A549 (cell line): Measurements from ENCODE around the gene NIN. TPM values are rescaled to one million over a fixed set of nuclear protein-coding genes. Genes with fewer than 3 reads are reported as not detected.

ENCODE experiments used
- ATAC-seq, 2 experiments: fragments of 200-7000 bp in 1 of 2; fragments of >200 bp in 1 of 2; cut with Nextera tagmentation in 1 of 2; cut with Tn5 transposase in 1 of 2; 3 replicates each; pipeline versions ENCODE4 v1.8.0 to v1.9.1; 2018 to 2020; ENCODE audit warnings: mild to moderate bottlenecking in 1 of 2, moderate library complexity in 1 of 2
- CTCF ChIA-PET: fragments of 300-600 bp; sonication (Branson Sonifier 250); formaldehyde crosslinking; extraction: SDS; loops from one replicate; lab custom pipeline; 2021; ENCODE audit warnings: antibody characterized with exemption, inconsistent platforms; lab: Yijun Ruan, JAX
- POLR2A ChIA-PET: fragments of 350-600 bp; formaldehyde crosslinking; extraction: SDS; loops from one replicate; lab custom pipeline; 2021; ENCODE audit warnings: antibody characterized with exemption, inconsistent platforms; lab: Yijun Ruan, JAX
- DNase-seq, 2 experiments: peaks; one replicate each; pipeline versions ENCODE4 v3.0.0 to v3.0.0-alpha.2; 2011 to 2016; ENCODE audit warnings: low read depth in 1 of 2, low spot score in 1 of 2
- FAIRE-seq: peaks from 2 replicates; lab custom pipeline; 2011; peaks lifted over from hg19 to GRCh38; lab: Jason Lieb, UNC
- H3K27ac ChIP-seq, 2 experiments: fragments of >200 bp; sonication (Bioruptor Twin); formaldehyde crosslinking; 3 replicates each; pipeline ENCODE4 v1.5.1; 2016 to 2017
- H3K4me1 ChIP-seq: fragments of >200 bp; sonication (Bioruptor Twin); formaldehyde crosslinking; 3 replicates; pipeline ENCODE4 v1.6.1; 2016
- H3K4me2 ChIP-seq: fragments of >200 bp; sonication (Bioruptor Twin); formaldehyde crosslinking; 3 replicates; pipeline ENCODE4 v1.6.1; 2016
- H3K4me3 ChIP-seq: fragments of >200 bp; sonication (Bioruptor Twin); formaldehyde crosslinking; 3 replicates; pipeline ENCODE4 v1.5.1; 2016
- H3K9me3 ChIP-seq: fragments of >200 bp; sonication (Bioruptor Twin); formaldehyde crosslinking; 3 replicates; pipeline ENCODE4 v1.6.1; 2016
- BCL3 ChIP-seq: fragments of >200 bp; sonication (Bioruptor Twin); formaldehyde crosslinking; IDR thresholded peaks from 3 replicates; pipeline ENCODE4 v1.6.1; 2016
- CEBPB ChIP-seq, 2 experiments: fragments of >200 bp in 1 of 2; sonication (Bioruptor Twin) in 1 of 2; formaldehyde crosslinking in 1 of 2; IDR thresholded peaks; 2 replicates each; pipeline ENCODE4 v1.6.1; 2012 to 2016
- E2F6 ChIP-seq: IDR thresholded peaks from 2 replicates; pipeline ENCODE4 v1.6.1; 2012; ENCODE audit warnings: low read depth, borderline replicate concordance
- EHF ChIP-seq: fragments of 250-450 bp; sonication (Bioruptor Pico); IDR thresholded peaks from 2 replicates; pipeline ENCODE4 v1.5.0; 2020; ENCODE audit warnings: mild to moderate bottlenecking
- EHMT2 ChIP-seq: fragments of 200-600 bp; sonication (generic); IDR thresholded peaks from 2 replicates; pipeline ENCODE4 v1.6.1; 2016; ENCODE audit warnings: antibody characterized with exemption, low read depth, mild to moderate bottlenecking, moderate library complexity
- ESRRA ChIP-seq: fragments of 150-350 bp; IDR thresholded peaks from 2 replicates; pipeline ENCODE4 v1.6.1; 2014; ENCODE audit warnings: mild to moderate bottlenecking, low read length, borderline replicate concordance
- FOSL2 ChIP-seq, 2 experiments: fragments of 450-650 bp in 1 of 2; fragments of >200 bp in 1 of 2; sonication (Bioruptor Twin) in 1 of 2; formaldehyde crosslinking; IDR thresholded peaks; 2 replicates each; pipeline versions ENCODE4 v1.5.0 to v1.6.1; 2016 to 2020; ENCODE audit warnings: mild to moderate bottlenecking in 1 of 2, moderate library complexity in 1 of 2
- GATA3 ChIP-seq: IDR thresholded peaks from 2 replicates; pipeline ENCODE4 v1.6.1; 2012; ENCODE audit warnings: borderline replicate concordance
- HDAC2 ChIP-seq: fragments of 200-600 bp; sonication (generic); IDR thresholded peaks from 2 replicates; pipeline ENCODE4 v1.6.1; 2016
- HOXA7 ChIP-seq: fragments of 250-450 bp; sonication (Bioruptor Pico); IDR thresholded peaks from 2 replicates; pipeline ENCODE4 v1.5.0; 2020; ENCODE audit warnings: mild to moderate bottlenecking, moderate library complexity
- HOXB13 ChIP-seq: fragments of 250-450 bp; sonication (Bioruptor Pico); IDR thresholded peaks from 2 replicates; pipeline ENCODE4 v1.5.0; 2020; ENCODE audit warnings: low read depth, mild to moderate bottlenecking, moderate library complexity
- HOXB5 ChIP-seq: fragments of 250-450 bp; sonication (Bioruptor Pico); IDR thresholded peaks from 2 replicates; pipeline ENCODE4 v1.5.0; 2020; ENCODE audit warnings: mild to moderate bottlenecking, moderate library complexity
- JUN ChIP-seq, 2 experiments: fragments of >200 bp; sonication (Bioruptor Twin); formaldehyde crosslinking; IDR thresholded peaks; 2 replicates in 1 of 2; 3 replicates in 1 of 2; pipeline ENCODE4 v1.6.1; 2016 to 2017
- KDM1A ChIP-seq: fragments of 200-600 bp; sonication (generic); IDR thresholded peaks from 2 replicates; pipeline ENCODE4 v1.6.1; 2016; ENCODE audit warnings: low read depth, mild to moderate bottlenecking
- KDM5A ChIP-seq: fragments of 200-600 bp; sonication (generic); IDR thresholded peaks from 2 replicates; pipeline ENCODE4 v1.6.1; 2016; ENCODE audit warnings: antibody characterized with exemption, mild to moderate bottlenecking
- MAFK ChIP-seq: fragments of 450-650 bp; IDR thresholded peaks from 2 replicates; pipeline ENCODE4 v1.6.1; 2014; ENCODE audit not compliant: partially characterized antibody
- MAX ChIP-seq: IDR thresholded peaks from 2 replicates; pipeline ENCODE4 v1.6.1; 2012
- MYC ChIP-seq: IDR thresholded peaks from 2 replicates; pipeline ENCODE4 v1.6.1; 2012; ENCODE audit warnings: mild to moderate bottlenecking, inconsistent platforms, low read length, improper control_type of control experiment, borderline replicate concordance
- NPAS2 ChIP-seq: fragments of 250-450 bp; sonication (Bioruptor Pico); IDR thresholded peaks from 2 replicates; pipeline ENCODE4 v1.8.0; 2022; ENCODE audit warnings: mild to moderate bottlenecking, moderate library complexity, borderline replicate concordance
- NR3C1 ChIP-seq: fragments of >200 bp; sonication (Bioruptor Twin); formaldehyde crosslinking; IDR thresholded peaks from 3 replicates; pipeline ENCODE4 v1.6.1; 2017
- PHF8 ChIP-seq: fragments of 200-600 bp; sonication (generic); IDR thresholded peaks from 2 replicates; pipeline ENCODE4 v1.6.1; 2016; ENCODE audit warnings: low read depth, mild to moderate bottlenecking, antibody characterized with exemption, moderate library complexity, borderline replicate concordance
- POLR2AphosphoS2 ChIP-seq: conservative IDR thresholded peaks from 2 replicates; pipeline ENCODE4 v1.6.1; 2012; ENCODE audit warnings: low read length, improper control_type of control experiment, inconsistent platforms
- RCOR1 ChIP-seq: fragments of 150-350 bp; IDR thresholded peaks from 2 replicates; pipeline ENCODE4 v1.6.1; 2014; ENCODE audit warnings: antibody characterized with exemption, low read length, low read depth
- RNF2 ChIP-seq: fragments of 200-600 bp; sonication (generic); IDR thresholded peaks from 2 replicates; pipeline ENCODE4 v1.6.1; 2016; ENCODE audit warnings: low read depth, mild to moderate bottlenecking, antibody characterized with exemption, moderate library complexity, borderline replicate concordance
- TFCP2L1 ChIP-seq: fragments of 250-450 bp; sonication (Bioruptor Pico); IDR thresholded peaks from 2 replicates; pipeline ENCODE4 v1.5.0; 2021; ENCODE audit warnings: mild to moderate bottlenecking
- USF2 ChIP-seq: fragments of 450-650 bp; IDR thresholded peaks from 2 replicates; pipeline ENCODE4 v1.6.1; 2014; ENCODE audit warnings: antibody characterized with exemption
- ZSCAN20 ChIP-seq: fragments of 250-450 bp; sonication (Bioruptor Pico); IDR thresholded peaks from 2 replicates; pipeline ENCODE4 v1.8.0; 2022; ENCODE audit warnings: mild to moderate bottlenecking, moderate library complexity
- WGBS: methylation state at CpG from one replicate; pipeline ENCODE4 v1.1.6; 2017; ENCODE audit errors: missing lambda C conversion rate; 5-methylcytosine and 5-hydroxymethylcytosine counted together
- polyA plus RNA-seq, 4 experiments: library from polyadenylated mRNA; depleted of rRNA in 3 of 4; stranded (reverse); fragments of >200 nt; fragmentation: RNase III in 1 of 4; extraction: RNeasy Plus Mini Kit Qiagen cat#74134 plus additional on column Dnase treatment in 1 of 4; gene quantifications; 2 replicates in 3 of 4; 3 replicates in 1 of 4; pipeline ENCODE4 v1.2.3, GENCODE V29; 2011 to 2017
- TF ChIP-seq, protein P1 (sequence below): fragments of 250-450 bp; sonication (Bioruptor Pico); IDR thresholded peaks from 2 replicates; pipeline ENCODE4 v1.5.0; 2021; ENCODE audit warnings: mild to moderate bottlenecking, moderate library complexity, borderline replicate concordance
- TF ChIP-seq, protein P2 (sequence below): IDR thresholded peaks from 2 replicates; pipeline ENCODE4 v1.6.1; 2012
- TF ChIP-seq, protein P3 (sequence below): fragments of 250-450 bp; sonication (Bioruptor Pico); IDR thresholded peaks from 2 replicates; pipeline ENCODE4 v1.5.0; 2020; ENCODE audit warnings: low read depth, mild to moderate bottlenecking, moderate library complexity

The NIN gene
- polyA plus RNA-seq, 2 of the 4 experiments (the other 2 are of a cell fraction): 12.4 to 19.5 TPM

DNA sequence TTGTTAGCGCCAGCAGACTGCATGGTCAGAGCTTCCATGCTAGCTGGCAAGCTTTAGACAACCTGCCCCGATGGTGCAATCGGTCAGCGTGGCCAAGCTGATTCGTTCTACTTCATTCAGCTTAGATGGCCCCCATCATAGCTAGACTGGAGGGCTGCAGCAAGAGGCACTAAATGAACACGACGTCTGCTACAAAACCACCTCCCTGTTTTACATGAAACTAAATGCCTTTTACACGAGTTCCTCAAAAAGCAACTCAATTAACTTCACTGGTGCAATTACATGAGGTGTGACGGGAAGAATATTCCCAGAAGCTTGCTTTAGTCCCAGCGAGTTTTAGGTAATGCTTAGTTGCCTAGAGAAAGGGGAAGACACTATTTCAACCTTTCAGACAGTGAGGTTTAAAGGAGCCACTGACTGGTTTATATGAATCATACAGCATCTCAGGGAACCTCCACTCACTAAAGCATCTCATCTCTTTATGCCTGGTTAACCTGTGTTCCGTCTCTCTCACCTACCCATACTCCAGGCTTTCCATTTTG is 8.4 kb downstream of the NIN start:
- ATAC-seq (no peak), DNase-seq (no peak), FAIRE-seq (no peak)
- CTCF ChIA-PET: interaction anchor here (1.0 to 1.4 kb wide), 4 partner anchors 14 to 40 kb away, joined by 3 to 5 read pairs (median 3); no protein-coding TSS in a partner anchor
- Histone ChIP-seq H3K4me2 (no peak overlapping the region), H3K9me3 (no peaks in the 10 kb centered on the region), H3K27ac (no peak overlapping the region), H3K4me1 (no peaks in the 10 kb centered on the region), H3K4me3 (no peak overlapping the region)
- WGBS: 93% methylated on average over 11 of the region's 11 CpGs
- no peak for TF ChIP-seq NPAS2
- no peak for TF ChIP-seq MYC
- no peak for TF ChIP-seq EHMT2
- TF ChIP-seq KDM1A: no peak
- TF ChIP-seq, protein P1, sequence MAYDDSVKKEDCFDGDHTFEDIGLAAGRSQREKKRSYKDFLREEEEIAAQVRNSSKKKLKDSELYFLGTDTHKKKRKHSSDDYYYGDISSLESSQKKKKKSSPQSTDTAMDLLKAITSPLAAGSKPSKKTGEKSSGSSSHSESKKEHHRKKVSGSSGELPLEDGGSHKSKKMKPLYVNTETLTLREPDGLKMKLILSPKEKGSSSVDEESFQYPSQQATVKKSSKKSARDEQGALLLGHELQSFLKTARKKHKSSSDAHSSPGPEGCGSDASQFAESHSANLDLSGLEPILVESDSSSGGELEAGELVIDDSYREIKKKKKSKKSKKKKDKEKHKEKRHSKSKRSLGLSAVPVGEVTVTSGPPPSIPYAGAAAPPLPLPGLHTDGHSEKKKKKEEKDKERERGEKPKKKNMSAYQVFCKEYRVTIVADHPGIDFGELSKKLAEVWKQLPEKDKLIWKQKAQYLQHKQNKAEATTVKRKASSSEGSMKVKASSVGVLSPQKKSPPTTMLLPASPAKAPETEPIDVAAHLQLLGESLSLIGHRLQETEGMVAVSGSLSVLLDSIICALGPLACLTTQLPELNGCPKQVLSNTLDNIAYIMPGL: no peak
- no peak for TF ChIP-seq PHF8
- no peak for TF ChIP-seq HDAC2
- TF ChIP-seq RCOR1: no peak
- no peak for TF ChIP-seq POLR2AphosphoS2
- no peak for TF ChIP-seq RNF2
- TF ChIP-seq, protein P2, sequence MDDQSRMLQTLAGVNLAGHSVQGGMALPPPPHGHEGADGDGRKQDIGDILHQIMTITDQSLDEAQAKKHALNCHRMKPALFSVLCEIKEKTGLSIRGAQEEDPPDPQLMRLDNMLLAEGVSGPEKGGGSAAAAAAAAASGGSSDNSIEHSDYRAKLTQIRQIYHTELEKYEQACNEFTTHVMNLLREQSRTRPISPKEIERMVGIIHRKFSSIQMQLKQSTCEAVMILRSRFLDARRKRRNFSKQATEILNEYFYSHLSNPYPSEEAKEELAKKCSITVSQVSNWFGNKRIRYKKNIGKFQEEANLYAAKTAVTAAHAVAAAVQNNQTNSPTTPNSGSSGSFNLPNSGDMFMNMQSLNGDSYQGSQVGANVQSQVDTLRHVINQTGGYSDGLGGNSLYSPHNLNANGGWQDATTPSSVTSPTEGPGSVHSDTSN: no peak
- TF ChIP-seq FOSL2 (IDR thresholded peaks at IDR 0.05): no peak
- no peak for TF ChIP-seq FOSL2 (CRISPR knock-in tag; IDR thresholded peaks at IDR 0.05)
- no peak for TF ChIP-seq MAX
- TF ChIP-seq EHF (CRISPR knock-in tag): no peak
- TF ChIP-seq USF2: no peak
- no peak for TF ChIP-seq HOXA7 (CRISPR knock-in tag)
- POLR2A ChIA-PET: no interaction called here

DNA sequence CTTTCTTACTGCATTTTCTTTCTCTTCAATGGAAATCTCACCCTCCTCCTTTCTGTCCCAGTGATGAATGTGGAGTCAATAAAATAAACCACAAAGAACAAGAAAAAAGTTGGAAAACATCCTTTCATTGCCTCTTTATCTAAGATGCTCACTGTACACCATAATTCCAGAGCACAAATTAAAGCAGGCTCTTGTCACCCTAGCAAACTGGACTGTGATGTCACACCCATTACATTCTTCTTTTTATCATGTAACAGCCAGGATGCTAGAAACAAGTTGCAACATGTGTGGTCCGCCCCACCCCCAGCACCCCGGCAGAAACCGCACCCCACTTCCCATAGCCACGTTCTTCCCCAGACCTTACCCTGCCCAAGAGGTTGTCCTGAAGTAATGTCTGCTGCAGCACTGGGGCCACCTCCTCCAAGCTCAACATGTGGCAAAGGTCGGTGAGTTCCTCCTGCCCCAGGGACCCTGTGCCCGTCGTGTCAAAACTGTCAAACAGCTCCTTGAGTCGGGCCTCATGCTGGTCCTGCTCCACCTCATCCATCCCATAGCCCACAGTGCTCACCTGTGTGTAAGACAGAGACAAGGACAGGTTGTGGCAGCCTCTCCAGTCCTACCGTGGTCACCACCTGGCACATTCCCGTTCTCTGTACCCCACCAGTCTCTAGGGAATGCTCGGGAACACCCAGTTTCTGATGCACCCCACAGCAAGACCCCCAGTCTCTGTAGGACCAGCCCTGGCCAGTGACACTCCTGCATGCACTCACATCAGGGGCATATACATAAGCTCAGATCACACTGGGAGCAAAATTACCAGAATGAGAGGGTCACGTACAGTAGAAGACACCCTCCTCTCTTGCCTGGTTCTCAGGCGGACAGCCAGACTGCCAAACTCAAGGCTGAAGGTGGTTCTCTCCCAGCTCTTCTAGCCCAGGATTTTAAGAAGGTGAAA is 9.2 kb downstream of the NIN start:
- POLR2A ChIA-PET: no interaction called here
- no peak for ATAC-seq
- CTCF ChIA-PET: interaction anchor here (0.6 to 1.5 kb wide), 5 partner anchors 9 to 58 kb away, joined by 3 to 6 read pairs (median 3); no protein-coding TSS in a partner anchor

More for the DNA sequence above, 9.2 kb downstream of the NIN start:
- TF ChIP-seq HOXB13 (CRISPR knock-in tag): no peak
- TF ChIP-seq KDM5A: no peak
- no peak for TF ChIP-seq BCL3
- TF ChIP-seq NPAS2: no peak
- no peak for TF ChIP-seq JUN (IDR thresholded peaks at IDR 0.05)
- TF ChIP-seq NR3C1: no peak
- no peak for TF ChIP-seq ESRRA
- TF ChIP-seq E2F6: no peak
- no peak for TF ChIP-seq ZSCAN20 (CRISPR knock-in tag)
- no peak for TF ChIP-seq TFCP2L1 (CRISPR knock-in tag)
- TF ChIP-seq MAFK: no peak
- TF ChIP-seq GATA3: no peak
- no peak for TF ChIP-seq MAX
- TF ChIP-seq, protein P3, sequence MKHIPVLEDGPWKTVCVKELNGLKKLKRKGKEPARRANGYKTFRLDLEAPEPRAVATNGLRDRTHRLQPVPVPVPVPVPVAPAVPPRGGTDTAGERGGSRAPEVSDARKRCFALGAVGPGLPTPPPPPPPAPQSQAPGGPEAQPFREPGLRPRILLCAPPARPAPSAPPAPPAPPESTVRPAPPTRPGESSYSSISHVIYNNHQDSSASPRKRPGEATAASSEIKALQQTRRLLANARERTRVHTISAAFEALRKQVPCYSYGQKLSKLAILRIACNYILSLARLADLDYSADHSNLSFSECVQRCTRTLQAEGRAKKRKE (CRISPR knock-in tag): no peak
- TF ChIP-seq HOXB5 (CRISPR knock-in tag): no peak
- TF ChIP-seq CEBPB (IDR thresholded peaks at IDR 0.05): no peak
- WGBS: 88% methylated on average over 13 of the region's 13 CpGs
- Histone ChIP-seq H3K4me2 (no peak overlapping the region), H3K27ac (no peak overlapping the region), H3K9me3 (no peaks in the 10 kb centered on the region), H3K4me1 (peaks cover under 1% of the 10 kb centered on the region), H3K4me3 (no peak overlapping the region)
- DNase-seq: no peak
- FAIRE-seq: no peak
